HG03064 (cell line): Measurements from ENCODE around the gene LECT2.

Experiments used
- ATAC-seq: cut with Tn5 transposase; IDR thresholded peaks from one replicate; pipeline ENCODE4 v1.9.1; 2021; ENCODE audit warnings: low read depth; ENCODE audit not compliant: unreplicated experiment

Gene LECT2

DNA sequence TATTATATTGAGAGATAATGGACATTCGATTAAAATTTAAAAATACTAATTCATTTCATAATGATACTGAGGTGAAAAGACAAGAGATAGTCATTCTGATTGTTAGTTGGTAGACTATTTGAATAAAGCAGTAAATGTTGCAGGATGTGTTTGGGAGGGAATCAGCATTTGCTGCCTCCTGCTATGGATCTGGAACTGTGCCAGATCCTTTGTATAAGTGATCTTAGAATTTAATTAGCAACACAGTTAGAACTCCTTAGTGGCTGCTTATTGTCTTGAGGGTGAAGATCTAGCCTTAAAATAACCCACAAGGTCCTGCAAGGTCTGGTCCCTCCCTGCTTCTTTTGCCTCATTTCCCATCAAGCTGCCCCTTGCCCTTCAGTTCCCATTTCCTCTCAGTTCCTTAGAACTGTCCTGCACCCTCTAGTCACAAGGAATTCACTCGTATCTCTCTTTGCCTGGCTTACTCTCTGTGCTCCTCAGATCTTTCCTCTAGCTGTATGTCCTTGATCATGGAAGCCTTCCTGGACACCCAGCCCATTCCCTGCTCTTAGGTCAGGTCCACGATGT lies 12.5 kb downstream of the LECT2 start:
- ATAC-seq: no peak

DNA sequence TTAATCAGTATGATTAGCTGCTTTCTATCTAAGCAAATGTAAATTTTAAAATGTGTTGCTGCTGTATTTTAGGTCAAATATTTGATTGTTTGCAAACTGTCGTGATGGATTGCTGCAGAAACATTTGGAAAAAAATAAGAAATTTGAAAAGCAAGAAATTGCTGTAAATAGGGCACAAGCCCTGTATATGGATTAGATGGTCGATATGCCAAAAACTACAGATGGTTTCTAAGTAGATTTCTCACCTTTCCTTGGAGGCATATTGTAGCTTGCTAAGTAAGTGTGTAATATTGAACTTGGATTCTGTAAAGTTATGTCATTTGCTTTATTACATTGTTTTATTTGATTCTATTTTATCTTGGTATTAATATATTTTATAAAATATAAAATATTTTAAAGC lies 13.1 kb downstream of the LECT2 start:
- ATAC-seq: no peak

DNA sequence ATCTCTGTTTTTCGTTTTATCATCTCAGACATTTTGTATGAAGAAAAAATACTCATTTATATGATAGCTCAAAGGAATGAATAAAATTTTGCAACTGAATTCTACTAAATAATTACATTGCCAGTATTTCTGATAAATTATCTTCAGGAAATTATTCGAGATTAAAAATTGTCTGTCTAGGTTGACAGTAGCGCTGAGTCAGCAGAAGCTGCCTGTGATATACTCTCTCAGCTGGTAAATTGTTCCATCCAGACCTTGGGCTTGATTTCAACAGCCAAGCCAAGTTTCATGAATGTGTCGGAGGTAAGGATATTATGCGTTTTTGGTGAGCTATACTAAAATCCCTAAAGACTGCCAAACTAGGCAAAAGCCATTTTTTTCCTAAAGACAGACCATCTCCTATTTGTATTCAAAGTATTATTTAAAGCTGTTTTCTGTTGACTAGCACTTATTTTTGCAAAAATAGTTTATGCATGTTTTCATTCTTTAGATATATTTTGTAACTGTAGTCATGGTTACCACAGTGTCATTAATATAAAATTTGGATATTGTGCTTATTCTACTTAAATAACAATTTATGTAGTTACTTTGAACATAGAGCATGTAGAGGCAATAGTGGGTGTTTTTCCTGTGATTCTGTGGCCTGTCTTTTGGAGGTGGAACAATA lies 17.4 kb downstream of the LECT2 start:
- ATAC-seq: no peak

DNA sequence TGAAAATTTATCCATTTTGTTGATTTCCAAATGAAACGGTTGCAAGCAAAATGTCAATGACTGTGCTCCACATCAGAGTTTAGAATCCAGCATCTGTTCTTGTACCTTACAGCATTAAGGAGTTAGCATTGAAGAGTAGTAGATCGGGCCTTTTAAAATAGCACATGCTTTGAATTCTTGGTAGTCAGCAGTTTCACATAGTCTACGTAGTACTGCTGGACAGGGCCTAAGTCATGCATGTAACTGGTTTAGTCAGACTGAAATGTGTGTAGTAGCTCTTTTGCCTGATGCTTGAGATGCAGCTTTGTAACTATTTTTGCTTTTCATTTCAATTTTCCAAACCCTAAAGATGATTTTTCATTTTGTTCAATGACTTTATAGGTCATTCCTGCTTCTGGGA lies 19.8 kb downstream of the LECT2 start:
- ATAC-seq: no peak

DNA sequence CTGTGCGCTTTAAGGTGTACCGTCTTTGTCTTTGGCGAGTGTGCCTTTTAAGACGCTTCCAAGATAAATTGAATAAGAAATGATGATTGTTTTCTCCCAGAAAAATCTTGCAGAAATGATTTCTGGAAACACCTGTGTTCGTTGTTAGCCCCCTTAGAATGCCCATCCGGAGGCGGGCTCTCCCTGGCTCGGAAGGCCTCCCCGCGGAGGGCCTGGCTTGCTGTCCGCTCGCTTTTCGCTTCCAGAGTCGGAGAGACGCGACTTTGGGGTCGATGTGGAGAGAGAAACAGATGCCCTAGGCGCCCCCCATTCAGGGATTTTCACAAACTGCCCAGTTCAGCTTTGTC lies 23.9 kb downstream of the LECT2 start:
- no peak for ATAC-seq

DNA sequence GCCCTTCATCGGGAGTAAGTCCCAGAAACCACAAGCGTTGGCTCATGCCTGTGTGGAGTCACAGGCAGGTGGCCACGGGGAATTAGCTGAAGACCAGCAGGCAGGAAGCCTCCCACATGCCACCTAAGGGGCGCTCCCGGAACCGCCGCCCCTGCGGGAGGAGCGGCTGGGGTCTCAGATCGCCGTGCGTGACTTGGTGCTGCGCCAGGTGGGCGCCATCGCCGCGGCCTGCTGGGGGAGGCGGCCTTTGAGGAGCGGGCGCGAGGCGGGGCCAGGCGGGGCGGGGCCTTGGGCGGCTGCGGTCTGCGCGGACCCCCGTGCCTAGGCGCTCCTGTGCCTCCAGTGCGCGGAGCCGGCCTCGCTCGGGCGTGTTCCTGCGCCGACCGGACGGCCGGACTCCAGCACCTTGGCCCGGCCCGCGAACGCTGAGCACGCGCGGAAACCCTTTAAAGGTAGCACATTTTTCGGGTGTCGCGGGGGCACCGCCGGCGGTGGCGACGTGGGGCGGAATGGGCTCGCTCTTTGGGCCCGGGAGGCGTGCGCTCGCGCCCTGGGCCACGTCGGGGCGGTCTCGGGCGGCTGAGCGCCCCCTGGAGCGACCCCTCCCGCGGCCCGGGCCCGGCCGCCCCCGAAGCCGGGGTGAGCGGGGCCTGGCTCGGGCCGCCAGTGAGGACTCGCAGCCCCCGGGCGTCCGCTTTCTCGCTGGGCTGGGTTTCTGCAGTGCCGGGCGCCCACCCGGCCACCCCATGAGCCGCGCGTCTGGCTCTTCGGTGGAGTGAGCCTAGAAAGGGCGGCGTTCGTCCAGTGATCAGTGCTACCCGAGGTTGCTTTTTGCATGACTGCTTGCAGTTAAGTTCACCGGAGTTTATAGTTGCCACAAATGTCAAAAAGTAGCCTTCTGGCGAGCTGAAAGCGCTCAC lies 24.5 kb downstream of the LECT2 start:
- no peak for ATAC-seq

DNA sequence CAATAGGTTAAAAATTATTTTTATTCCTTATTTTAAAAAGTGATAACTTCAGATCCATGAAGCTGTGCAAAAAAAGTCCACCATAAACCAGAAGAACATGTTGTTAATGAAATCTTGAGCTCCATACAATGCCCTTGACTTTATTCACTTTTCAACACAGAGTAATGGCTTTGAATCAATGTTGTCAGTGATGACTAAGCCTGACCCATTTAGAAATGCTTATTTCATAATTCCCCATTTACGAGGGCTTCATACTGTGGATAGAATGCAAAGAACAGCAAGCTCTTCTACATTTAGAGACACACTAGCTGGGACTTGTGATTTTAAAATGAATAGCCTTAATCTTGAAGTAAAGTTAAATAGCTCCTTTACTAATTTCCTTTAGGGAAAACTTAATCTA lies 33.4 kb downstream of the LECT2 start:
- no peak for ATAC-seq

DNA sequence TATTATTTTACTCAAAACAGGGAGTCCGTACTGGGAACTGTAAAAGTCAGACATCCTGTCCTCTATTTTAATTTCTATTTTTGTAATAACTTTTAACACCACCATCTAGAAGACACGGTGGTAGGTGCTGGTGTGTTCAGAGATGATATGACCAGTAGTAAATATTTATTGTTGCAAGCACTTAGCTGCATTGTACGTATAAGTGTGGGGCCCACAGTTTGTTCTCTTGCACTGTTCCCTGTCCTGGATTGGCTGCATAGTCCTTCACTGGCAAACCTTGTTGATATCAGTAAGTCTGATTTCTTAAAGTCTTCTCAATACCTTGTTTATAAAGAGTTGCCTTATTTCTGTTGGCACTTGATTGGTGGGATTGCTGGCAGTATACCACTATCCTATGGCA lies 34.6 kb downstream of the LECT2 start:
- ATAC-seq: no peak

DNA sequence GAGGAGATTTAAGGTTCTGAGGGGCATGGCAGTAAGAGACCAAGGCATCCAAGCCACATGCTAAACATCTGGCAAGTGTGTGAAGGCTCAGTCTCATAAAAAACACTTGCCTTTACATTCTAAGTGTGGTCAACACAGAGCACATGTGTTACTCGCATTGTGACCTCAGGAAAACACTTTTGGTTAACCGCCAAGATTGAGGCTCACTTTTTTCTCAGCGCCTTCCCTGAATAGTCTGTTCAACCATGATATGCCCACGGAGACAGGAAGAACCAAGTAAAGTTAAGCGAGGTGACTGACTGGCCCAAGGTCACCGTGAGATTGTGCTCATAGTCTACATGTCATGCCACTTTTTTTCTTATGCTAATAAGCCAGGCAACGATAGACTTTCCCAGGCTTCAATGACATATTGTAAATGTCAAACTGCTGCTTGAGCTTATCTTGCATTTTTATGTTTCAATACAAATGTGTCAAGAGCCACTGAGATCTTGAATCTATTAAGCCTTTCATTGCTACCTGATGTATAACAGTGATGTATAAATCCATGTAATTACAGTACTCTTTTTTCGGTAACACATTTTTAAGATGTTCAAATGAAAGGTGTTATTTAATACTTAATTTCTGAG lies 38.0 kb downstream of the LECT2 start:
- no peak for ATAC-seq

DNA sequence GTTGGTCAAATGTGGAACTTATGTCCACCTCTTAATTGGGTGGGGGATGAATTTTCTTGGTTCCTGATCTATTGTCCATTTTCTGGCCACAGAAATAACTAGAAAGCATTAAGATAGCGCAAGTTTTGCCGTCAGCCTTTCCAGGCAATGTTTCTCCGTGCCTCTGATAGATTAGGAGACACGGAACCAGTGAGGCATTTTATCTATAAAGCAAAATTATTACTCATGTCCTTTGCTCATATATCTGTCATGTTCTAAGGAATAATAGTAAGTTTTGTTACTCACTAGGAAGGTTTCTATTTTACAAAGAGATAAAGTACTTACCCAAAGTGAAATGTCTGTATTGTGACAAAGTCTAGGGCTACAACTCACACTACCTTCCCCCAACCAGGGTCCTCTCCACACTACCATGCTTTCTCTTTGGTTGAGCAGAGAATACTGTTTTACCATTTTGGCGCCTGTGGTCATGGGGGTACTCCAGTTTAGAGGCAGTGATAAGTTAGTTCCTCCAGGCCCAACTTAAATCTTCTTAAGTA lies 39.2 kb downstream of the LECT2 start:
- ATAC-seq: no peak

DNA sequence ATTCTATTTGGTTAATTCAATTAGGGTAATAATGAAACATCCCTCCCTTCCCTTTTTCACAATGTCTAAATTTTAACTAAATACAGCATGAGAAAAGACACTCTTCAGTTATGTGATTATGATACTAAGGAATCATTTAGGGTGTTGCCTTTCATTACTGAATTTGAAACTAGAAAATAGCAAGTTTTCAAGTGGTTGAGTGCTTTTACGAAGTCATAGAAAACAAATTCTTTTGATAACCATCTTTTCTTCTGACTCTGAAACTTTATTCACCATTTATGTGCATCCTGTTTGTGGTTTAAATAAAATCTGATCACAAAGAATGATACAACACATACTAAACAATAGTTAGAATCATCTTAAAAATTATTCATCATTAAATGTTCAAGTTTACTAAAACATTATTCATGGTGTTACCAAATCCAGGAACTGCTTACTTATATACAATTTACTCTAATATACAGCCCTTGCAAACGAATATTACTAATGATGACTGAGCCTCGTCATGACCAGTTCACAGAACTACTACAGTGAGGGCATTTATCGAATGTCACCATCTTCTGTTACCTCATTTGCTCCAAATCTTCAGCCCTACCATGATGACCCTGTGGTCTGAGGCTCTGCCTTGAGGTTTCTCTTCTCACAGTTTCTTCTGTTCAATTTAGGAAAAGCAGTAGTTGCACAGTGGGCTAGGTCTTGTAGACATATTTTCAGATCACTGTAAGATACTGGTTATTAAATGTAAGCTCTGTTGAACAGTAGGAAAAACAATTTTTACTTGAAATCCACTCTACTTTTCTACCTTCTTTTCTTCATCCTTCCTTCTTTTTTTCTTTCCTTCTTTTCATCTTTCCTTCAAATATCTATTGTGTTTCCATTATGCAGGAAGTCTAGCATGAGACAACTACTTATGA lies 40.8 kb downstream of the LECT2 start:
- ATAC-seq: no peak

DNA sequence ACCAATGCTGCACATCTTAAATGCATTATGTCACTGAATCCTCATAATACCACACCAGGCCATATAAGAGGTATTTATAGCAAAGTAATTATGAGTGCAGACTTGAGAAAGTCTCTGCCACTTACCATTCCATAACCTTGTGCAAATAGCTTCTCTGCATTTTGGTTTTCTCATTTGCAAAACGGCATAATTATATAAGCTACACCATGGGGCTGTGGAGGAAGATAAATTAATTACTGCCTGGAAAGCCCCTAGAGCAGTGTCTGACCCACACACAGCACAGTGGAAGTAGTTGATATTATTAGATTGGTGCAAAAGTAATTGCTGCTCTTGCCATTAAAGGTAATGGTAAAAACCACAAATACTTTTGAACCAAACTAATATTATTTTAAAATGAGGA lies 49.6 kb downstream of the LECT2 start:
- no peak for ATAC-seq

DNA sequence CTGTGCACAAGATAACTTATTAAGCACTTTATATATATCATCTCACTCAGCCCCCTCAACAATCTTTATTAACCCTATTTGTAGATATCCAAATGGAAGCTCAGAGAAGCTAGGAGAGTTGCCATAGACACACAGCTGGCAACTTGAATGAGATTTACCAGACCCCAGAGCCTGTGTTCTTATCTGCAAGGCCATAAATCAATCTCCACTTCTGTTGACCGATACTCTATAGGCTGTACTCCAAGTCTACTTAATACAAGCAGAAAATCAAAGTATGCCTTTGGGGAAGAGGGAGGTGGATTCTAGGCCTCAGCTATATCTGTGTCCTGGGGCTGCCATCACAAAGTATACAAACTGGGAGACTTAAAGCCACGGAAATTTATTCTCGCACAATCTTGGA lies 53.1 kb downstream of the LECT2 start:
- ATAC-seq: no peak

DNA sequence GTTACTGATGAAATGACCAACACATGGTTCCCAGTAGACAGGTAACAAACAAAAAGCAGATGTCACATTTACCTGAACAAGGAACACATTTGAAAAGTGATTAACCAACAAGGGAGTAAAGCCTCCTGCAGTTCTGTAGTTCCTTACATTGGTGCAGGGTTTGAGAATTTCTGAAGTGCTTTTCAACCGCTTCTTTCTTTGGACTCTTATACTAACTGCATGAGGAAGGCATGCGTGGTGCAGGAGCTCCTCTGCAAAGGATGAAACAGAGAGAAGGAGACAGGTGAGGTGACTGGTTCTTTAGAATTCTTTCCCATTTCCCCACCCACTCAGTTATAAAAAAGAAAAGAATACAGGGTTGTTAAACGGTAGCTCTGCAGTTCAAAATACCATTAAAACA lies 54.5 kb downstream of the LECT2 start:
- ATAC-seq: no peak

DNA sequence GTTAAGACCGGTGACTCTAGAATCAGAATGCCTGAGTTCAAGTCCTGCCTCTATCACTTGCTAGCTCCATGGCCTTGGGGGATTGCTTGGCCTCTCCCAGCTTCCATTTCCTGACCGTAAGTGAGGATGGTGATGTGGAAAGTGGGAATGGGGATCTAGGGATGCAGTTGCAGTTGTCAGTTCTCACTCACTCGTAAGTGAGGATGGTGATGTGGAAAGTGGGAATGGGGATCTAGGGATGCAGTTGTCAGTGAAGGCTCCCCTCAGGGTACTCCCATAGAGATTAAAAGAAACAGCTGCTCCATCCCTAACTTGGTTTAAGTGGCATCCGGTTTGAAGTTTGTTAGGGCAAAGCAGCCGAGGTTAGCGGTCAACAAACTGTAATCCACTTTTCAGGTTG lies 56.1 kb downstream of the LECT2 start:
- no peak for ATAC-seq
